Measurements from ENCODE around the gene SMAD7. TPM values are rescaled to one million over a fixed set of nuclear protein-coding genes. Genes with fewer than 3 reads are reported as not detected.

SMAD7 gene
- total RNA-seq, 2 donors from 2014 or later, result 55.1 to 98.1 TPM

GRCh38 chr18:48942554-48943261, 8.1 kb downstream of the SMAD7 start:
- Histone ChIP-seq H3K36me3 (peaks cover 21% of the 10 kb centered on the region), H3K4me1 (peaks cover 0 to 100% of the 10 kb centered on the region in 2 donors), H3K9me3 (no peaks in the 10 kb centered on the region), H3K27ac (peak overlapping the region; percentile 98 to 99), H3K27me3 (no peaks in the 10 kb centered on the region), H3K4me3 (peak overlapping the region in 1 of 2 donors; percentile 7)
- no peak for TF ChIP-seq CTCF (IDR thresholded peaks at IDR 0.05)
- DNase-seq (ENCODE audit: low spot score), result no peak

GRCh38 chr18:48942086-48942485, 8.7 kb downstream of the SMAD7 start:
- Histone ChIP-seq H3K9me3 (no peaks in the 10 kb centered on the region), H3K36me3 (peaks cover 21% of the 10 kb centered on the region), H3K27me3 (no peaks in the 10 kb centered on the region), H3K4me1 (peaks cover 0 to 100% of the 10 kb centered on the region in 2 donors), H3K4me3 (no peak overlapping the region), H3K27ac (peak overlapping the region; percentile 98 to 99)
- no peak for TF ChIP-seq CTCF (IDR thresholded peaks at IDR 0.05)
- DNase-seq (ENCODE audit: low spot score), result no peak

- Histone ChIP-seq H3K36me3 (peaks cover 21% of the 10 kb centered on the region), H3K4me3 (no peak overlapping the region), H3K27ac (peak overlapping the region; percentile 98 to 99), H3K9me3 (no peaks in the 10 kb centered on the region), H3K4me1 (peaks cover 0 to 100% of the 10 kb centered on the region in 2 donors), H3K27me3 (no peaks in the 10 kb centered on the region)
- no peak for DNase-seq (ENCODE audit: low spot score)
- no peak for TF ChIP-seq CTCF (IDR thresholded peaks at IDR 0.05)
Measured at GRCh38 chr18:48941672-48942071, 9.1 kb downstream of the SMAD7 start.

- Histone ChIP-seq H3K36me3 (peaks cover 21% of the 10 kb centered on the region), H3K4me1 (peaks cover 0 to 100% of the 10 kb centered on the region in 2 donors), H3K27me3 (no peaks in the 10 kb centered on the region), H3K4me3 (no peak overlapping the region), H3K9me3 (no peaks in the 10 kb centered on the region), H3K27ac (peak overlapping the region; percentile 98 to 99)
- DNase-seq (ENCODE audit: low spot score), result no peak
- no peak for TF ChIP-seq CTCF (IDR thresholded peaks at IDR 0.05)
Measured at GRCh38 chr18:48940854-48941611, 9.7 kb downstream of the SMAD7 start.

GRCh38 chr18:48939205-48940097, 11.3 kb downstream of the SMAD7 start:
- Histone ChIP-seq H3K27me3 (no peaks in the 10 kb centered on the region), H3K36me3 (peaks cover 21% of the 10 kb centered on the region), H3K4me3 (peak overlapping the region in 1 of 2 donors; percentile 31), H3K9me3 (no peaks in the 10 kb centered on the region), H3K27ac (peak overlapping the region; percentile 98 to 99), H3K4me1 (peaks cover 0 to 100% of the 10 kb centered on the region in 2 donors)
- DNase-seq (ENCODE audit: low spot score), result no peak
- TF ChIP-seq CTCF (IDR thresholded peaks at IDR 0.05), result no peak
